ENCODE data around the gene CCN5.

Gene CCN5

DNA sequence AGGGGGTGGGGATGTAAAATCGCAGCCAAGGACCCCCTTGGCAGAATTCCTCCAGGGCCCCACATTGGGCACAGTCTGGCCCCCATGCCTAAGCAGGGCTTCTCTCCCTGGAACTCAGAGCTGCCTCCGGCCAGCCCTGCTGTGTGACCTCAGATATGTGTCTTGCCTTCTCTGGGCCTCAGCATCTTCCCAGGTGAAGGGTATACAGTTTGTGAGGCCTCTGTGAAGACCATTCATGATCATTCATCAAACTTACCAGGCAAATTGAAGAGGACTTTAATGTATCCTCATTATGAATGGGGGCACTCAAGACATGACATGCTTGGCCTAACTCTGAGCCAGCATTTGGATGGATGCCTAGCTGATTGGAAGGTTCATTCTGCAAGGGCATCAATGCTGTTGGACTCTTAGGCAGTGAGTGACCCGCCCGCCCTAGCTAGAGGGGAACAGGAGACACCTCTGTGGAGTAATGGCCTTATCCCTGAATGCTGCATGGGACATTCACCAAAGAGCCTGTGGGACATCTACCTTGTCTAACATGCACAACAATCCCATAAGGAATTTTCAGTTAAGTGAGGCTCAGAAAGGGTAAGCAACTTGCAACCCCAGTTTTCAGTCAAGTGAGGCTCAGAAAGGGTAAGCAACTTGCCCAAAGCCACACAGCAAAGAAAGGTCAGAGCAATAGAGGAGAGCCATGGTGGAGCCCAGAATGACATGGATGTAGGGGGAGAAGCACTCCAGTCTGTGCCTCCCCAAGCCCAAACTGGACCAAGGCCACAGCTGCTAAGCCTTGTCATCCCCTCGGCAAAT, 535 bp downstream of the CCN5 start:
- no peak for DNase-seq (ENCODE audit: low read depth in 4 of 4, low spot score in 1 of 4)

DNA sequence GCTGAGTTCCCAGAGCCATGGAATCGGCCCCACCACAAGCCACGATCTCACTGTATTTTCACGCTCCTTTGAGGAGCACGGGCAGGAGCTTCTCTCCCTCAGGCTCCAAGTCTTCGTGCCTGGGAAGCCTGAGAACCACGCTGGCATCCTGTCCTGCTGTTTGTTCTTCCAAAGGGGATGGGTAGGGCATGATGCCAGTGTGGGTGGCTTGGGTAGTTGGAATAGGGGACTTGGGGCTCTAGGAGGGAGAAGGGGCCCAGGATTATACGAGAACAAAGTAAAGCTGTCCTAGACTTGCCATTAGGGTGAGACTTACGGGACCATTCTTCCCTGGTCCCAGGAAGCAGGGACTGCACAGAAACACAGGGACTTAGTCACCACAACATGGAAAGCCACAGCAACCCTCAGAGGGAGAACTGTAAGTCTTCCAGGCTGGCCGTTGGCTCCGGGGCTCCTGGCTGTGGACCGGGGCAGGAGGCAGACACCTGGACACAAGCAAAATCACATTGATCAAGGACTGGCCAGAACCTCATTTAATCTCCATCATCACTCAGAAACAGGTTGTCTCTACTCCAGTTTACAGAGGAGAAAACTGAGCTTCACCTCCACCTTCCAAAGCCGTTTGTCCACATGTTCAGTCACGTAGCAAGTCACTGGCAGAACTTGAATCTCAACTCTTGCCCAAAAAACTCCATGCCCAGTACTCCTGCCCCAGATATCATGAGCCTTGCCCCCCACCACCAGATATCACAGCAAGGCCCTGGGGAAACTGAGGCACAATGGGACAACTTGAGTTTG, 1.3 kb downstream of the CCN5 start:
- no peak for DNase-seq (ENCODE audit: low read depth in 4 of 4, low spot score in 1 of 4)

DNA sequence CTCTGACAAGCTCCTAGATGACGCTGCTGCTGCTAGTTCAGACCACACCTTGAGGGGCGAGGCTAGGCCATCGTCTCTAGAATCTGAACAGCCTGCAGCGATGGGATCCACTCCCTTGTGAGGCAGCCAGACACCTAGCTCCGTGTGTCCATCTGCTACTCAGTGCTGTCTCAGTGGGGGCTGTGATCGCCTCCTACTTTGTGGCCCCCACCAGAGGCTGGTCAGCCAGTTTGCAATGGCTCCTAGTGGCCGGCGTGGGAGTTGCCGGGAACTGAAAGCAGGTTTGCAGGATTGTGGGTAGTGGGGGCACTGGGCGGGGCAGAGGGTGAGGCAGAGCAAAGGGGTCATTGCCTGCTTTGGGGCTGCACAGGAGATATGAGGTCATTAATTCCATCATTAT, 2.8 kb downstream of the CCN5 start:
- no peak for DNase-seq (ENCODE audit: low read depth in 4 of 4, low spot score in 1 of 4)

DNA sequence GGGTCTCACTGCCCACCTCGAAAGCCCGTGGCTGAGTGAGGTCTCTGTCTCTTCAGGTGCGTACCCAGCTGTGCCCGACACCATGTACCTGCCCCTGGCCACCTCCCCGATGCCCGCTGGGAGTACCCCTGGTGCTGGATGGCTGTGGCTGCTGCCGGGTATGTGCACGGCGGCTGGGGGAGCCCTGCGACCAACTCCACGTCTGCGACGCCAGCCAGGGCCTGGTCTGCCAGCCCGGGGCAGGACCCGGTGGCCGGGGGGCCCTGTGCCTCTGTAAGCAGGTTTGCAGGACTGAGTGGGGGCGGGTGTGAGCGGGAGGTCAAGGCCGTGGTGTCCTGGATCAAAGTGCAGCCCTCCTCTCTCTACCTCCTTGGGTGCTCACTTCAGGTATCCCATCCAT, 4.7 kb downstream of the CCN5 start:
- DNase-seq (ENCODE audit: low read depth in 4 of 4, low spot score in 1 of 4), result no peak

DNA sequence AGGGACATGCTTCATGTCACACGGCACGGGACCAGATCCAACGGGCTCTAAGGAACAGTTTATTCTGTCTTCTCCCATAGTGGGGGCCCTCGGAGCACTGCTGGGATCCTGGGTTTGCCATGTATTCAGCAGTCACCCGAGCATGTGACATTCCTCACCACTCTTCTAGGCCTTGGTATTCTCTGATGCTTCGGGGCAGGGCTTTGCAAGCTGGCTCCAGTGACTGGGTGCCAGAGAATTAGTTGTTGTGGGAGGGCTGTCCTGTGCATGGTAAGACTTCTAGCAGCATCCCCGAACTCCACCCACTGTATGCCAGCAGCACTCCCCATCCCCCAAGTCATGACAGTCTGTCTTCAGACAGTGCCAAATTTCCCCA, 5.4 kb downstream of the CCN5 start:
- DNase-seq (ENCODE audit: low read depth in 4 of 4, low spot score in 1 of 4), result no peak

DNA sequence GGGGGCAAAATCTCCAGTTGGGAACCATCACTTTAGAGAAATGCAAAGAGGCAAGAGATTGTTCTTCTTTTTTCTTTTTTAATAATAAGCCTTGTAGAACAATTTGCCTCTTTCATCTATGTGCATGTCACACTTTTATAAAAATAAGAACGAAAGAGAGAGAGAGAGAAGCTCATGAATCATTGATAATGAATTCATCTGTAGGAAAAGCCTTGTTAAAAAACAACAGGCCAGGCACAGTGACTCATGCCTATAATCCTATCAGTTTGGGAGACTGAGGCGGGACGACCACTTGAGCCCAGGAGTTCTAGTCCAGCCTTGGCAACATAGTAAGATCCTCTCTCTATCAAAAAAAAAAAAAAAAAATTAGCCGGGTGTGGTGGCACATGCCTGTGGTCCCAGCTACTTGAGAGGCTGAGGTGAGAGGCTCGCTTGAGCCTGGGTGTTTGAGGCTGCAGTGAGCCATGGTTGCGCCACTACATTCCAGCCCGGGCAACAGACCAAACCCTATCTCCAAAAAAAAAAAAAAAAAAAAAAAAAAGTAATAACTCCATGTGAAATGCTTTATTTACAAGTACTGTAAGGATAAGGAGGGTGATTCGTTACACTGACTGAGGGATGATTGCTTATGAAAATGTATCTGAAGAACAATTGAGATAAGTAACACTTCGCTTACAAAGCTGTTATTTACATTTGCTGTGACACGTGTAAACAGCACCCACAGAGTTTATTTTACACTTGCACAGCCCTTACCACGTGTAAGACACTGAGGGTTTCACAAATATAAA, 6.0 kb downstream of the CCN5 start:
- no peak for DNase-seq (ENCODE audit: low read depth in 4 of 4, low spot score in 1 of 4)

DNA sequence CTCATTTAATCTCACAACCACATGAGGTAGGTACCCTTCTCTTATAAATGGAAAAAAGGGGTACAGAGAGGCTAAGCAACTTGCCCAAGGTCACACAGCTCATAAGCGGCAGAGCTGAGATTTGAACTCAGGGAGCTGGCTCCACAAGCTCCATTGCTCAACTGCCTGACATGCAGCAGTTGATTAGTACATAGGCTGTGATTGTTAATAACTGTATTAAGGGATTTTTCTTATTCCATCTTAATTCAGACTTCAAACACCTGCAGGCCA, 6.6 kb downstream of the CCN5 start:
- no peak for DNase-seq (ENCODE audit: low read depth in 4 of 4, low spot score in 1 of 4)

DNA sequence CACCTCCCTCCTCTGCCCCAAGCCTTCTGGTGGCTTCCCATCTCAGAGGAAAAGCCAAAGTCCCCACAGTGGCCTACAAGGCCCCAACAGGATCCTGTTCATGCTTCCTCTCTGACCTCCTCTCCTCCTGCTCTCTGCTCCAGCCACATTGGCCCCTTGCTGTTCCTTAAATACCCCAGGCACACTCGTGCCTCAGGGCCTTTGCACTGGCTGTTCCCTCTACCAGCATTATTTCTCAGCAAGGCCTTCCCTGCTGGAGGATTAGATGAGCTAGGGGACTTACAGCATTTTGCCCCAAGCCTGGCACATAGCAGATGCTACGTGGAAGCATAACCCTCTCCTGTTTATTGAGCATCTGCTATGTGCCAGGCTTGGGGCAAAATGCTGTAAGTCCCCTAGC, 7.8 kb downstream of the CCN5 start:
- DNase-seq (ENCODE audit: low read depth in 4 of 4, low spot score in 1 of 4), result no peak

DNA sequence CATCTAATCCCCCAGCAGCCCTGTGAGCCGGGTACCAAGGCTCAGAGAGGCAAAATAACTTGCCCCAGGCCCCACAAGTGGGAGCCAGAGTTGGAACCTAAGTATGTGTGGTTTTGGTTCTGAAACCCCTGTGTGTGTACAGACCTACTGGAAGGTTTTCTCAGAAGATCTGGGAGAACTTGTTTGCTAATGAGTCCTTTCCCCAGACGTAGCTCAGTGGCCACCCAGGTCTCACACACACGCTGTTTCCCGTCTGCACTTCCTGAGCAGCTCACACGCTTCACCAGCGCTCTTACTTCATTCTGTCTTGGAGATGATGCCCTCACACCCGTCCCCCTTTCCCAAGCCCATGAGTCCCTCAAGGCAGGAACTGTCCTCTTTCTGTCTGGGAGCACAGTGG, 8.2 kb downstream of the CCN5 start:
- DNase-seq (ENCODE audit: low read depth in 4 of 4, low spot score in 1 of 4), result no peak

DNA sequence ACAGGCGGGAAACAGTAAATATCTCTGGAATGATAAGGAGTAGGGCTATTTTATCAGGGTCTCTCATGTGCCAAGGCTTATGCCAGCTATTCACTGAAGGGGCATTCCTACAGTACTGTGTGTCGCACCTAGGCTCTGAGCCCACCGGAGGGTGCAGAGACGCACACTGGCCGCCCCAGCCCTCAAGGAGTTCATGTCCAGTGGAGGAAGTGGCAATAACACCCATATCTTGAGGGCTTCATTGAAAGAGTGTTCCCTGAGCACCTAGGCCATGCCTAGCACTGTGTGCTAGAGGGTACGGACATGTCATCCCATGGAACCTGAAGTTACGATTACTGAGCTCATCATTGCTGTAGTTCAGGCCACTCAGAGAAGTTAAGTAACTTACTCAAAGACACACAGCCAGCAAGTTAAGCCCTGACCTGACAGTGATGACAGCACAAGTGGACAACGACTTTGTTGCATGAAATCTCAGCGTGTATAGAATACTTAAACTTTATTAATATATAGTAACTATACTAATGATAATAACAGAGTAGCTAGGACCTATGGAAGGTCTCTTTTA, 8.7 kb downstream of the CCN5 start:
- no peak for DNase-seq (ENCODE audit: low read depth in 4 of 4, low spot score in 1 of 4)

DNA sequence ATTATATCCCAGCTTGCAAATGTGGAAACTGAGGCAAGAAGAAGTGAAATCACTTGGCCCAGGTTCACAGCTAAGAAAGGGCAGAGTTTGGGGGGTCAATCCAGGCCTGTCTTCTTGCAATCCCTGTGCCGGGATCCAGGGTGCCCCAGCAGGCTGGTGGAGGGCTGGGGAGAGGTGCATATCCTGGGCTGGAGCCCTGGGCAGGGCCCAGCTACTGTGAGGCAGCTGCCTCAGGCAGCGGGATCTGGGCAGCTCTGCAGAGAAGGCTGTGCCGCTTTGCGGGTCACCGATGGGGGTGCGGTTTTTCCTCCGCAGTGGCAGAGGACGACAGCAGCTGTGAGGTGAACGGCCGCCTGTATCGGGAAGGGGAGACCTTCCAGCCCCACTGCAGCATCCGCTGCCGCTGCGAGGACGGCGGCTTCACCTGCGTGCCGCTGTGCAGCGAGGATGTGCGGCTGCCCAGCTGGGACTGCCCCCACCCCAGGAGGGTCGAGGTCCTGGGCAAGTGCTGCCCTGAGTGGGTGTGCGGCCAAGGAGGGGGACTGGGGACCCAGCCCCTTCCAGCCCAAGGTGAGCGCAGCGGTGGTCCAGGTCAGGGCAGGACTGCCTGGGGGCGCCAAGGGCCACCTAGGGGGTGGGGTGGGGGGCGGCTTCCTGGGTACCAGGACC, 9.4 kb downstream of the CCN5 start:
- no peak for DNase-seq (ENCODE audit: low read depth in 4 of 4, low spot score in 1 of 4)

DNA sequence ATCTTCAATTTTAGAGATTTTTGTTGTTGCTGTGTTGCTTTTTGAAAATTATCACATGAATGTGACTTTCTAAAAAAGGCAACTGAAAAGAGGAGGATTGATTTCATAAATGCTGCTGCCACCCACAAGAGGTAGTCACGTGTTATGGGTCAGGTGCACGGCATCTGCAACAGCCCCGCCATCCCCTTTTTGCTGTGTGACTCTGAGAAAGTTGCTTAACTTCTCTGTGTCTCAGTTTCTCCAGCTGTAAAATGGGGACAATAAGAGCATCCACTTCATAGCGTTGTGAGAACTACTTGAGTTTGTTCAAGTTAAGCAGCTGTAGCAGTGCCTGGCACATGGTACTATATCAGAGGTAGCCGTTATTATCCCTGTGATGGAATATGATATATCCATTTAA, 10.7 kb downstream of the CCN5 start:
- no peak for DNase-seq (ENCODE audit: low read depth in 4 of 4, low spot score in 1 of 4)

DNA sequence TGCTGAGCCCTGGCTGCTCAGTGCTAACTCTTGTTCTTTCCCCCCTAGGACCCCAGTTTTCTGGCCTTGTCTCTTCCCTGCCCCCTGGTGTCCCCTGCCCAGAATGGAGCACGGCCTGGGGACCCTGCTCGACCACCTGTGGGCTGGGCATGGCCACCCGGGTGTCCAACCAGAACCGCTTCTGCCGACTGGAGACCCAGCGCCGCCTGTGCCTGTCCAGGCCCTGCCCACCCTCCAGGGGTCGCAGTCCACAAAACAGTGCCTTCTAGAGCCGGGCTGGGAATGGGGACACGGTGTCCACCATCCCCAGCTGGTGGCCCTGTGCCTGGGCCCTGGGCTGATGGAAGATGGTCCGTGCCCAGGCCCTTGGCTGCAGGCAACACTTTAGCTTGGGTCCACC, 11.9 kb downstream of the CCN5 start:
- DNase-seq (ENCODE audit: low read depth in 4 of 4, low spot score in 1 of 4), result no peak

DNA sequence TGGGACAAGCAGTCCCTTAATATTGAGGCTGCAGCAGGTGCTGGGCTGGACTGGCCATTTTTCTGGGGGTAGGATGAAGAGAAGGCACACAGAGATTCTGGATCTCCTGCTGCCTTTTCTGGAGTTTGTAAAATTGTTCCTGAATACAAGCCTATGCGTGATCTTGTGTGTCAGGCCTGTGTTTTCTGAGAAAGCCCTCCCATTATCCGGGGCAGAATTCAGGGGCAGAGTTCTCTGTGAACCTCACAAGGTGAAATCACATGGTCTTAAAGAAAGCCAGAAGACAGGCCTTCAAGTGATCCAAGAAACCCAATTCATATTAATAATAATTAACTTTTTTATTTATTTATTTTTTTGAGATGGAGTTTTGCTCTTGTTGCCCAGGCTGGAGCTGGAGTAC, 12.5 kb downstream of the CCN5 start:
- DNase-seq (ENCODE audit: low read depth in 4 of 4, low spot score in 1 of 4), result no peak

DNA sequence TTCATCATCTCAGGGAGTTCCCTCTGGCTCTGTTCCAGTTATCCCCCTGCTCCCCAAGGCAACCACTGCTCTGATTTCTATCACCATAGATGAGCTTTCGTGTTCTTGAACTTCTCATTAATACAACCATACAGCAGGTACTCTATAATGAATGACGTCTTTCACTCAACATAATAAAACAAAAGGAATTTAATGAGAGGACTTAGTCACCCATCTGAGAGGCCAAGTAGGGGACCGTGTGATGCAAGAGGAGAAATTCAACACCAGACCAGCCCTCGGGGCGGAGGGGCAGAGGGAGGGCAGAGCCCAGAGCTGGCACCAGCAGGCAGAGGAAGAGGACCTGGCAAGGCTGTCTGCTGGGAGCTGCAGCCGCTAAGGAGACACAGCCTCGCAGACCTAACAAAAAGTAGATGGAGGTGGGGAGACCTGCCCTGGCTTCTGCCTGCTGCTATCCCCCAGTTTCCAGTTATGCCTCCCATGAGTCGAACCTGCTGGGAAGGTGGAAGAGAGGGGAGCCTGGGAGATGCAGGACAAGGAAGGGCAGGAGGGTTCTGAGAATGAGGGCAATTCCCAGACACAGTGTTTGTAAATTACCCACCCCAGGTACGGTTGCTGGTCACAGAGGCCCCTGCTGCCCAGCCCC, 13.8 kb downstream of the CCN5 start:
- no peak for DNase-seq (ENCODE audit: low read depth in 4 of 4, low spot score in 1 of 4)

DNA sequence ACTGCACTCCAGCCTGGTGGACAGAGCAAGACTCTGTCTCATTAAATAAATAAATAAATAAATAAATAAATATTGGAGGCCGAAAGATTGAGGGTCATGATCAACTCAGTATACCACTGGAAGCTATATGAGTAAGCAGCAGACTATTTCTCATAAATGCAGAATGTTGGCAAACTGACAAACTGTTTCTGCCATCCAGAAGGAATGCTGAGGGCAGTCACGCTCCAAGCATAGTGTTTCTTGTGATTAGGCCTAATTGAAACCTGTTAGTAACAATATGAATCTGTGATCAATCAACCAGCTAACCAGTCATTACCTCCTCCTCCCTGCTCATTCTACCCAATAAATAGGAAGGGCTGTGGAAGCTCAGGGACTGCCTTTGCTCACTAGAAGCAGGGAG, 15.3 kb downstream of the CCN5 start:
- no peak for DNase-seq (ENCODE audit: low read depth in 4 of 4, low spot score in 1 of 4)

DNA sequence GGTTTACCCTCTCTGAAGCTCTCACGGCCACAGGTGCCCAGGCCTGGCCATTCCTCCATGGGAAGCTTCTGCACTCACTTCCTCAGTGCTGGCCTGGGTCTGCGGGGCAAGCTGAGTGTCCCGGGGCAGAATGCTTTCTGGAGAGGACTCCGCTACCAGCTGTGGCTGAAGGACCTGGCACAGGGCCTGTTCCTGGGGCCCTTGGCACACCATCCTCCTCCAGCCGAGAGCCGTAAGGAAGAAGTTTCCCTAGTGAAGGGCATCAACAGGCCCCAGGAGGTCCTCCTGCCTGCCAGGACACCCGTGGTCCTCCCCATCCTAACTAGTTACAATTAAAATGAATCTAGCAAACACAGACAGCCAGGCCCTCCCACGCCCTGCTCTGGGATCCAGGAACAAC, 16.5 kb downstream of the CCN5 start:
- DNase-seq (ENCODE audit: low read depth in 4 of 4, low spot score in 1 of 4), result no peak

DNA sequence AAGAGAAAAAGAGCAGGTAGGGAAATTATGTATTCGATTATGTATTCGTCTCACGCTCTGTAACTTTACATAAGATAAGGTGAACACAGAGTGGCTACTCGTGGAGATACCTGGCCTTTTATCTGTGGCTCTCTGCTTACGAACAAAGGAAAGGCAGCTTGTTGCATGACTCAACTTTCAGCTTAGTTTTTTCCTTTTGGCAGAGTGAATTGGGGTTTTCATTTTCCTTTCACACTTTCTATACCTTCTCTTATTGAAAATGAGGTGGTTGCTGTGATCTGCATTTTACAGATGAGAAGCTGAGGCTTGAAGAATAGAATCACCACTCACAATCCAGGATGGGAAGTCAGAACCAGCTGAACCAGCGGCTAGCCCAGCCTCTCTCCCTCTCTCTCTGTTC, 17.2 kb downstream of the CCN5 start:
- no peak for DNase-seq (ENCODE audit: low read depth in 4 of 4, low spot score in 1 of 4)

DNA sequence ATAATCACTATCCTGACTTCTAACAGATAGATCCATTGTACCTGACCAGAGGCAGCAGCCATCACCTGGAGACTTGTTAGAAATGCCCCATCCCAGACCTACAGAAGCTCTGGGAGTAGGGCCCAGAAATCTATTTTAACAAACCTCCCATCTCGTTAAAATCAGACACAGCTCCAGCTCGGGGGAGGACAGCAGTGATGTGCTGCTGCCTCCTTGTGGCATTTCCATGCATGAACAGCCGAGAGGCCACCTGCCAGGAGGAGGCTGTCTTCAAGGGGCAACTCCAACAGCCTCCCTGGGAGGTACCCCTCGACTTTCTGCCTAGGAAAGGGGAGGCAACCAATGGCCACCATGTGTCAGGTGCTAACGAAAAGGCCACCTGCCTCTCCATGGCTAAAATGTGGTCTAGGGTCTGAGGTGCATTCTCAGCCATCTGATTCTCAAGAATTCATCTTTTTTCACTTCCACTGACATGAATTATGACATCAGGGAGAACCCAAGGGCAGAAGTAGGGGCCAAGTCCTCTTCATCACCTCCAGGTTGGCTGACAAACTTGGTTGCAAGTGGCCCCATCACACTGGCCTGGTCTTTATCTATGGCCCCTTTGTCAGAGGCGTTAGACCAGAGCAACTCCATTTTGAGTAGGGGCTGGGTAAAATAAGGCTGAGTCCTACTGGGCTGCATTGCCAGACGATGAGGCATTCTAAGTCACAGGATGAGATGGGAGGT, 18.3 kb downstream of the CCN5 start:
- DNase-seq (ENCODE audit: low read depth in 4 of 4, low spot score in 1 of 4), result peak; percentile 14 to 44 (median 27)

DNA sequence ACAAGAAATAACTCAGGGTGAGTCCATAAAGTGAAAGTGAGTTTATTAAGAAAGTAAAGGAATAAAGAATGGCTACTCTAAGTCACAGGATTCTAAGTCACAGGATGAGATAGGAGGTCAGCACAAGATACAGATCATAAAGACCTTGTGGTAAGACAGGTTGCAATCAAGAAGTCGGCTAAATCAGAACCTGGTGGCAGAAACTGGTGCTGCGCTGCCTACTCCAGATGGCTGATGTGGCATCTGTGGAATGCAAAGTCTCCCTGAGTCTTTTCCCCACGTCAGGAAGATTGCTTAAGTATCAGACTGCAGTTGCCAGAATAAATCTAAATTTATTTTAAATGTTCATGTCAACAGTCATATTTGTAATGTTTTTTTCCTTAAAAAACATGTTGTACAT, 19.8 kb downstream of the CCN5 start:
- no peak for DNase-seq (ENCODE audit: low read depth in 4 of 4, low spot score in 1 of 4)

Measured in stimulated activated CD4-positive, alpha-beta T cell treated with anti-CD3 and anti-CD28 coated beads, Interleukin-1b, Interleukin-23, amount 100 ng/mL, for 24 hours (primary cell).